SK-N-MC (cell line): ENCODE data around the gene TEX11.

ENCODE experiments used
- DNase-seq: peaks from one replicate; pipeline ENCODE4 v3.0.0-alpha.2; 2011; ENCODE audit warnings: low read depth, low spot score
- H3K27ac ChIP-seq: fragments of 200-600 bp; sonication (generic); 2 replicates; pipeline ENCODE4 v1.5.1; 2016; ENCODE audit warnings: mixed run types
- H3K36me3 ChIP-seq: fragments of 200-600 bp; sonication (generic); 2 replicates; pipeline ENCODE4 v1.6.1; 2017; ENCODE audit warnings: antibody characterized with exemption, low read length, mixed read lengths; ENCODE audit not compliant: insufficient read depth
- H3K4me3 ChIP-seq: fragments of 200-600 bp; sonication (generic); 2 replicates; pipeline ENCODE4 v1.5.1; 2016
- H3K9ac ChIP-seq: fragments of 200-600 bp; sonication (generic); 2 replicates; pipeline ENCODE4 v1.8.0; 2017; ENCODE audit warnings: mixed run types, mixed read lengths; ENCODE audit not compliant: insufficient read length
- H3K9me3 ChIP-seq: fragments of 200-600 bp; sonication (generic); 2 replicates; pipeline ENCODE4 v1.6.1; 2017; ENCODE audit warnings: low read depth, mild to moderate bottlenecking, antibody characterized with exemption, low read length, moderate library complexity, mixed read lengths
- EZH2 ChIP-seq: fragments of 200-600 bp; sonication (generic); IDR thresholded peaks from one replicate; pipeline ENCODE4 v1.6.1; 2017; ENCODE audit warnings: antibody characterized with exemption
- FOXP2 ChIP-seq: optimal IDR thresholded peaks from 2 replicates; pipeline ENCODE3; 2011; ENCODE audit warnings: mild to moderate bottlenecking, moderate library complexity; ENCODE audit not compliant: insufficient read depth; ENCODE audit errors: extremely low read length, control extremely low read depth
- POLR2AphosphoS5 ChIP-seq: IDR thresholded peaks from 2 replicates; pipeline ENCODE4 v1.6.1; 2012; ENCODE audit warnings: mild to moderate bottlenecking, low read depth, low read length, borderline replicate concordance

TEX11 gene

DNA sequence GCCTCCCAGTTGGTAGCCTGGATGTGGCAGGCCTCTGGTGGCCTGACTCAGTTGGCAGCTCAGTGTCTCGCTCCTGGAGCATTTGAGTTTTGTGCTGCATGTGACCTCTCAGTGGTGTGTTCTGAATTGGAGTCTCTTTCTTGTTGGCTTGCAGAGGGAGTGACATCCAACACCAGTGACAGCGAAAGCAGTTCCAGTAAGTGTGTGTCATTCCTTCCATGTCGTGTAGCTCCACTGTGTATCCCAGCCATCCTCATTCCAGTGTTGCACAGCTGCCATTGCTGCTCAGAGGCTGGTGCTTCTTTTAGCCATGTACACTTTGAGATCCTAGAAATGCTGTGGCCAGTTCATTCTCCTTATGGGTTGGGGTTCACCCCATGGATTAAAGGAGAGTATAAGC, 411.5 kb downstream of the TEX11 start:
- TF ChIP-seq EZH2 (no peak), FOXP2 (no peak), POLR2AphosphoS5 (no peak)
- no peak overlapping the region for H3K4me3 ChIP-seq
- no peak for DNase-seq
- no peaks in the 10 kb centered on the region for H3K9me3 ChIP-seq
- no peak overlapping the region for H3K9ac ChIP-seq
- no peak overlapping the region for H3K27ac ChIP-seq
- H3K36me3 ChIP-seq, result peaks cover 8% of the 10 kb centered on the region; the same call in 1 of the 2 replicates

DNA sequence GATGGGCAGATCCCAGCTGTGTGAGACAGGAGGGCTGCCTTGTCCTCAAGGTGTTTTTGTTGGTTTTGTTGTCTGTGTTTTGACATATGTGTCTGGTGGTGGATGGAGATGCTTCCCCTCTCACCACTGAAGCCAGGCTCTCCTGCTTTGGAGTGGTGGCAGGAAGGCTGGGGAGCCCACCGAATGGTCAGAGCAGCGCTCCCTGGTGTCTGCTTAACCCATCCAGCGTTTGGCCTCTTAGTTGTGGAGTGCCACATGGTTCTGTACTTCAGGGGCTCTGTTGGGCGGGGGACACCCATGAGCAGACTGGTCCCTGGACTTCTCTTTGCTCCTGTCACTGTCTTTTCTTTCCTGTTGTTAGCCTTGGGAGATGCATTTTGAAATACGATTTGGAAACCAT, 412.0 kb downstream of the TEX11 start:
- no peak overlapping the region for H3K4me3 ChIP-seq
- H3K9ac ChIP-seq, result no peak overlapping the region
- H3K9me3 ChIP-seq, result no peaks in the 10 kb centered on the region
- no peak overlapping the region for H3K27ac ChIP-seq
- no peak for DNase-seq
- H3K36me3 ChIP-seq, result peaks cover 8% of the 10 kb centered on the region; the same call in 1 of the 2 replicates
- TF ChIP-seq POLR2AphosphoS5 (no peak), FOXP2 (no peak), EZH2 (no peak)

DNA sequence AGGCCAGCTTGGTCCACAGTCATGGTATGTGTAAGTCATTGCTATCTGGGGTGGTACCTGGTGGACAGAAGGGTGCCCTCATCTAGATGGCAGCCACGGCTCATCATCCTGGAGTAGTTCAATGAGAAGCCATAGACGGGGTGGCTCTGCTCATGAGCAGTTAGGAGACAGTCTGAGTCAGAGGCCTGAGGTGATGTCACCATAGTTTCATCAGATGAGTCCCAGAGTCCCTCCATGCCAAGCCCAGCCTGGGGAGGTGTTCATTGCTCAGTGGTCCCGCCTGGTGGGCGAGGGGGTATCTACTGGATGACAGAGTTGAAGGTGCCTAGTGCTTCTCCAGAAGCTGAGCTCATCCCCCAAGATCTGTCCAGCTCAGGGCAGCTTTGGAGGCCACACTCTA, 414.1 kb downstream of the TEX11 start:
- Histone ChIP-seq H3K36me3 (peaks cover 3% of the 10 kb centered on the region; the same call in 1 of the 2 replicates), H3K9ac (no peak overlapping the region), H3K9me3 (no peaks in the 10 kb centered on the region), H3K27ac (no peak overlapping the region), H3K4me3 (no peak overlapping the region)
- no peak for DNase-seq
- TF ChIP-seq FOXP2 (no peak), POLR2AphosphoS5 (no peak), EZH2 (no peak)

DNA sequence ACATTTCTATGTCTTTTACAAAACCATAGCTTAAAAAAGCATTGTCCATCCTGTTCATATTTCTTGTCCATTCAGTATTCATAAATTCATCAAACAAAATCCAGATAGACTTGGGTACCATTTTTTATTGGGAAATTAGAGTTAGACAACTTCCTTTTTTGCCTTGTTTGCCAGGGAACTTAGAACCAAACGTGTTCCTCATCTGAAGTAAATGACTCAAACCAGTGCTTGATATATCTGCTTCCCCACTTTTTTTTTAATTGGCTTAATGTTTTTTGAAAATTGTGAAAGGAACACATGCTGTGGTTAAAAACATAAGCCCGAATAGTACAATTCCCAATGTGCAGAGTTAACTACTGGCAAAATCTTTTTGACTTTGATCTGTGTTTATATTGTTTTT, 419.7 kb downstream of the TEX11 start:
- no peak for DNase-seq
- Histone ChIP-seq H3K27ac (no peak overlapping the region), H3K4me3 (no peak overlapping the region), H3K9me3 (no peaks in the 10 kb centered on the region), H3K9ac (no peak overlapping the region), H3K36me3 (no peaks in the 10 kb centered on the region; the same call in 1 of the 2 replicates)
- no peak for TF ChIP-seq POLR2AphosphoS5
- no peak for TF ChIP-seq EZH2
- TF ChIP-seq FOXP2, result no peak

DNA sequence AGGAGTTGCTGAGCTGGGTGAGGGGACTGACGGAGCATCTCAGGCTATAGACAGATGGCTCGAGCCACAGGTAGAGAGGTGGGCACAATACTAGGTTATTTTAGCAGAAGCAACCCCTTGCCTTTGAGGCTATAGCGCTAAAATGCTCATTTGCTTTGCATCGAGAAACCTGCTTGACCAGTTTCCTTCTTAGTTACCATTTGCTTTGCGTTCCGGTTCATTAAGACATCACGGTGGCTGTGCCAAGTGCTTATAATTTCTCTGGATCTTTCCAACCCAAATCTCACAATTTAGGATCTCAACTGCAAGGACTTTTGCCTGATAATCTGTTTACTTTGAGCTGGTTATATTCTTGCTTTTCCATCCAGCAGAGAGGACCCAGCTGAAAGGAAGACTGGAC, 423.0 kb downstream of the TEX11 start:
- H3K27ac ChIP-seq, result no peak overlapping the region

DNA sequence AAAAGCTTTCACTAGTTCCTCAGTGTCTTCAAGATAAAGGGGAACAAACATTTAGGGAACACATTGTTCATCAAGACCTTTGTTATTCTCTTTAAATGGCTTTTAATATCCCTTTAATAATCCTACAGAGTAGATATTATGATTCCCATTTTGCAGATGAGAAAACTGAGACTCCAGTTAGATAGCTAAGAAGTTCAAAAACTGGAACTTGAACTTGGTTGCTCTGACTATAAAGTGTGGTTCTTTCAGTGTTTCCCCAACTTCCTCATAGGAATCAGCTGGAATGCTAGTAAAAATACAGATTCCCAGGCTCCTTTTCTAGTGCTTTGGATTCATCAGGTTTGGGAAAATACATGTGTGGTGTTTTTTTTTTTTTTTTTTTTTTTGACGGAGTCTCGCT, 426.2 kb downstream of the TEX11 start:
- no peak overlapping the region for H3K27ac ChIP-seq
- no peak for DNase-seq
- TF ChIP-seq EZH2, result no peak
- no peak for TF ChIP-seq POLR2AphosphoS5
- no peak for TF ChIP-seq FOXP2
- H3K9me3 ChIP-seq, result no peaks in the 10 kb centered on the region
- no peak overlapping the region for H3K4me3 ChIP-seq
- no peak overlapping the region for H3K9ac ChIP-seq
- peaks cover 3% of the 10 kb centered on the region; the same call in 1 of the 2 replicates for H3K36me3 ChIP-seq

More for the DNA sequence above, 423.0 kb downstream of the TEX11 start:
- Histone ChIP-seq H3K36me3 (peaks cover 3% of the 10 kb centered on the region; the same call in 1 of the 2 replicates), H3K9me3 (no peaks in the 10 kb centered on the region), H3K4me3 (no peak overlapping the region), H3K9ac (no peak overlapping the region)
- TF ChIP-seq POLR2AphosphoS5, result no peak
- no peak for TF ChIP-seq FOXP2
- no peak for TF ChIP-seq EZH2
- no peak for DNase-seq

DNA sequence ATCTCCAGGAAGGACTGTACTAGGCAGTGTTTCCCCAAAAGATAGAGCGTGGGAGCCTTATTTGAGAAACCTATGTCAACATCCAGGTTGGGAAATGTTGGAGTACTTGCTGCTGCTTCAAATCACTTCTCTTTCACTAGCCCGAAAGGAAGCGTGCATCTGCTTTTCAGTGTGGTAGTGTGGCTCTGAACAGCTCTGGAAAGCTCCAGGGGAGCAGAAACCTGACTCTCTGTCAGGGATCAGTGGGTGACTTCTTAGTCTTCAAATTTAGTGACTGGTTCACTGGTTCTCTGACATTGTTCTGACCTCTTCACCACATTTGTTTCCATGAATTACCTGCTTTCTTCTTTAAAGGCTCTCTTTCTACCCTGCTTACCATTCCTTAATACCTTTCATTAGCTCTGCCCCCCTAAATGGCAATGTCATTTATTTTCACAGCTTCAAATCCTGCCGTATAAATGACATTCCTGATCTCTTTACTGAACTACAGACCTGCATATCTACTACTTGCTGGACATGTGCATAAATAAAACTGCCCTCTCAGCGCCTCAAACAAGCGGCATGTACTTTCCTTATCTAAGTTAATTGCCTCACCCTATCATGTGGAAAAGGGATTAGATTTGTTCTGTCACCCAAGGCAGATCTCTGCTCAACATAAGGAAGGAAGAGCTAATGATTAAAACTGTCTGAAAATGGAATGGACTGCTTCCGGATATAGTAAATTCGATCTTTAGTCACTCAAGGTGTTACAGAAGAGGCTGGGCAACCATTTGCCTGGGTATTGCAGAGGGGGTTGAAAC, 426.8 kb downstream of the TEX11 start:
- Histone ChIP-seq H3K9ac (no peak overlapping the region), H3K9me3 (no peaks in the 10 kb centered on the region), H3K27ac (no peak overlapping the region), H3K4me3 (no peak overlapping the region), H3K36me3 (peaks cover 3% of the 10 kb centered on the region; the same call in 1 of the 2 replicates)
- DNase-seq, result no peak
- TF ChIP-seq FOXP2 (no peak), EZH2 (no peak), POLR2AphosphoS5 (no peak)

DNA sequence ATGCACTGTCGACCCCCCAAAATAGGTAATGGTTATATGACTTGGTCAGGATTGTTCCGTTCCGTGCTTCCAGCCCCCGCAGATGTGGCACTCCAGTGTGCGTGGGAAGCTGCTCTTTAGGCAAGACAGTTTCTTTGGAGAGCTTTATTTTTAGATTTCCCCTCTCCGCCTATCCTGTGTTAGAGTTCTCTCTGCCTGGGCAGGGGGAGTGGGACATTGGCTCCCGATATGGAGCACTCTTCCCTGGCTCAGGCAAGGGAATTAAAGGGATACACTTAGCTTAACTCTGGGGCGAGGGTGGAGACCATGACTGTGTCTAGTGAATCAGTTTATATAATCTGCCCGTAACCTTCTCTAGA, 427.9 kb downstream of the TEX11 start:
- Histone ChIP-seq H3K9ac (no peak overlapping the region), H3K36me3 (peaks cover 3% of the 10 kb centered on the region; the same call in 1 of the 2 replicates), H3K9me3 (no peaks in the 10 kb centered on the region), H3K27ac (no peak overlapping the region), H3K4me3 (no peak overlapping the region)
- TF ChIP-seq FOXP2 (no peak), EZH2 (no peak), POLR2AphosphoS5 (no peak)
- no peak for DNase-seq
